IPS-11a (cell line): Measurements from ENCODE around the gene KIRREL3.

ENCODE experiments used
- H3K4me3 ChIP-seq: one replicate; pipeline ENCODE4 v1.5.1; 2013; ENCODE audit warnings: low read depth, low read length, control low read depth

The KIRREL3 gene

GRCh38 chr11:126482586-126483108, 517.9 kb downstream of the KIRREL3 start:
- H3K4me3 ChIP-seq = no peak overlapping the region

GRCh38 chr11:126481303-126481680, 519.3 kb downstream of the KIRREL3 start:
- H3K4me3 ChIP-seq = no peak overlapping the region

GRCh38 chr11:126480410-126481302, 519.9 kb downstream of the KIRREL3 start:
- H3K4me3 ChIP-seq = no peak overlapping the region

- no peak overlapping the region for H3K4me3 ChIP-seq
Observed at GRCh38 chr11:126480015-126480409, 520.6 kb downstream of the KIRREL3 start.

- H3K4me3 ChIP-seq = no peak overlapping the region
Observed at GRCh38 chr11:126479178-126479930, 521.2 kb downstream of the KIRREL3 start.

GRCh38 chr11:126478466-126478865, 522.1 kb downstream of the KIRREL3 start:
- H3K4me3 ChIP-seq = no peak overlapping the region

GRCh38 chr11:126477535-126478305, 522.9 kb downstream of the KIRREL3 start:
- no peak overlapping the region for H3K4me3 ChIP-seq

GRCh38 chr11:126476977-126477376, 523.6 kb downstream of the KIRREL3 start:
- H3K4me3 ChIP-seq = no peak overlapping the region

GRCh38 chr11:126476266-126476924, 524.2 kb downstream of the KIRREL3 start:
- H3K4me3 ChIP-seq = no peak overlapping the region

GRCh38 chr11:126475014-126475991, 525.3 kb downstream of the KIRREL3 start:
- no peak overlapping the region for H3K4me3 ChIP-seq

- no peak overlapping the region for H3K4me3 ChIP-seq
Observed at GRCh38 chr11:126474220-126474619, 526.4 kb downstream of the KIRREL3 start.

GRCh38 chr11:126473269-126473668, 527.3 kb downstream of the KIRREL3 start:
- no peak overlapping the region for H3K4me3 ChIP-seq

- no peak overlapping the region for H3K4me3 ChIP-seq
Observed at GRCh38 chr11:126469311-126469710, 531.3 kb downstream of the KIRREL3 start.

GRCh38 chr11:126468102-126468521, 532.5 kb downstream of the KIRREL3 start:
- no peak overlapping the region for H3K4me3 ChIP-seq

- H3K4me3 ChIP-seq = no peak overlapping the region
Observed at GRCh38 chr11:126467471-126467870, 533.1 kb downstream of the KIRREL3 start.

- no peak overlapping the region for H3K4me3 ChIP-seq
Observed at GRCh38 chr11:126467046-126467370, 533.6 kb downstream of the KIRREL3 start.

- no peak overlapping the region for H3K4me3 ChIP-seq
Observed at GRCh38 chr11:126466236-126467045, 534.1 kb downstream of the KIRREL3 start.

- no peak overlapping the region for H3K4me3 ChIP-seq
Observed at GRCh38 chr11:126465573-126466188, 534.9 kb downstream of the KIRREL3 start.
